ENCODE results near the gene AFF3.

Gene AFF3

GRCh38 chr2:99623613-99624012 lies 518.8 kb downstream of the AFF3 start:
- no peak for TF ChIP-seq ZBTB7A (IDR thresholded peaks at IDR 0.05; ENCODE audit: low read depth)
- TF ChIP-seq EGR1 (IDR thresholded peaks at IDR 0.05) = no peak
- TF ChIP-seq TAF1 (IDR thresholded peaks at IDR 0.05; ENCODE audit: low read depth) = no peak
- TF ChIP-seq MAX (IDR thresholded peaks at IDR 0.05) = no peak
- no peak for TF ChIP-seq EP300 (IDR thresholded peaks at IDR 0.05; ENCODE audit: borderline replicate concordance)
- TF ChIP-seq REST (IDR thresholded peaks at IDR 0.05; ENCODE audit: low read depth) = no peak

GRCh38 chr2:99623035-99623434 lies 519.4 kb downstream of the AFF3 start:
- TF ChIP-seq YY1 (IDR thresholded peaks at IDR 0.05; ENCODE audit: low read depth) (no peak), TCF12 (IDR thresholded peaks at IDR 0.05; ENCODE audit: low read depth) (no peak), EGR1 (IDR thresholded peaks at IDR 0.05) (no peak), MAX (IDR thresholded peaks at IDR 0.05) (no peak), RAD21 (IDR thresholded peaks at IDR 0.05; ENCODE audit: low read depth) (no peak), TAF1 (IDR thresholded peaks at IDR 0.05; ENCODE audit: low read depth) (no peak), TEAD4 (IDR thresholded peaks at IDR 0.05) (no peak), ZBTB7A (IDR thresholded peaks at IDR 0.05; ENCODE audit: low read depth) (no peak), FOXM1 (IDR thresholded peaks at IDR 0.05; ENCODE audit: borderline replicate concordance, low read depth) (no peak), REST (IDR thresholded peaks at IDR 0.05; ENCODE audit: low read depth) (no peak), USF1 (IDR thresholded peaks at IDR 0.05) (no peak), EP300 (IDR thresholded peaks at IDR 0.05; ENCODE audit: borderline replicate concordance) (no peak), NFIC (IDR thresholded peaks at IDR 0.05) (no peak), CEBPB (IDR thresholded peaks at IDR 0.05) (no peak), CREB1 (IDR thresholded peaks at IDR 0.05; ENCODE audit: low read depth) (no peak)

GRCh38 chr2:99622534-99622933 lies 519.9 kb downstream of the AFF3 start:
- TF ChIP-seq EP300 (IDR thresholded peaks at IDR 0.05; ENCODE audit: borderline replicate concordance) (no peak), TCF12 (IDR thresholded peaks at IDR 0.05; ENCODE audit: low read depth) (no peak), MAX (IDR thresholded peaks at IDR 0.05) (no peak), CEBPB (IDR thresholded peaks at IDR 0.05) (no peak), NFIC (IDR thresholded peaks at IDR 0.05) (no peak), REST (IDR thresholded peaks at IDR 0.05; ENCODE audit: low read depth) (no peak), EGR1 (IDR thresholded peaks at IDR 0.05) (no peak), FOXM1 (IDR thresholded peaks at IDR 0.05; ENCODE audit: borderline replicate concordance, low read depth) (no peak), RAD21 (IDR thresholded peaks at IDR 0.05; ENCODE audit: low read depth) (no peak), TAF1 (IDR thresholded peaks at IDR 0.05; ENCODE audit: low read depth) (no peak), ZBTB7A (IDR thresholded peaks at IDR 0.05; ENCODE audit: low read depth) (no peak), TEAD4 (IDR thresholded peaks at IDR 0.05) (no peak), CREB1 (IDR thresholded peaks at IDR 0.05; ENCODE audit: low read depth) (no peak), USF1 (IDR thresholded peaks at IDR 0.05) (no peak), YY1 (IDR thresholded peaks at IDR 0.05; ENCODE audit: low read depth) (no peak)

GRCh38 chr2:99621774-99622173 lies 520.6 kb downstream of the AFF3 start:
- TF ChIP-seq CEBPB (IDR thresholded peaks at IDR 0.05) = no peak
- no peak for TF ChIP-seq EGR1 (IDR thresholded peaks at IDR 0.05)
- TF ChIP-seq FOXM1 (IDR thresholded peaks at IDR 0.05; ENCODE audit: borderline replicate concordance, low read depth) = no peak
- TF ChIP-seq YY1 (IDR thresholded peaks at IDR 0.05; ENCODE audit: low read depth) = no peak
- TF ChIP-seq EP300 (IDR thresholded peaks at IDR 0.05; ENCODE audit: borderline replicate concordance) = no peak
- no peak for TF ChIP-seq TCF12 (IDR thresholded peaks at IDR 0.05; ENCODE audit: low read depth)
- TF ChIP-seq TAF1 (IDR thresholded peaks at IDR 0.05; ENCODE audit: low read depth) = no peak

Data from Ishikawa (cell line).